GM12872 (cell line): ENCODE data around the gene GPR157.

Experiments used
- TF ChIP-seq, protein P1 (sequence below): IDR thresholded peaks from 3 replicates; pipeline ENCODE4 v1.5.1; 2011; ENCODE audit warnings: low read depth, mild to moderate bottlenecking, low read length, moderate library complexity; ENCODE audit not compliant: insufficient read depth

Gene GPR157

GRCh38 chr1:9165396-9165795, 36.5 kb upstream of the GPR157 start:
- TF ChIP-seq, protein P1, sequence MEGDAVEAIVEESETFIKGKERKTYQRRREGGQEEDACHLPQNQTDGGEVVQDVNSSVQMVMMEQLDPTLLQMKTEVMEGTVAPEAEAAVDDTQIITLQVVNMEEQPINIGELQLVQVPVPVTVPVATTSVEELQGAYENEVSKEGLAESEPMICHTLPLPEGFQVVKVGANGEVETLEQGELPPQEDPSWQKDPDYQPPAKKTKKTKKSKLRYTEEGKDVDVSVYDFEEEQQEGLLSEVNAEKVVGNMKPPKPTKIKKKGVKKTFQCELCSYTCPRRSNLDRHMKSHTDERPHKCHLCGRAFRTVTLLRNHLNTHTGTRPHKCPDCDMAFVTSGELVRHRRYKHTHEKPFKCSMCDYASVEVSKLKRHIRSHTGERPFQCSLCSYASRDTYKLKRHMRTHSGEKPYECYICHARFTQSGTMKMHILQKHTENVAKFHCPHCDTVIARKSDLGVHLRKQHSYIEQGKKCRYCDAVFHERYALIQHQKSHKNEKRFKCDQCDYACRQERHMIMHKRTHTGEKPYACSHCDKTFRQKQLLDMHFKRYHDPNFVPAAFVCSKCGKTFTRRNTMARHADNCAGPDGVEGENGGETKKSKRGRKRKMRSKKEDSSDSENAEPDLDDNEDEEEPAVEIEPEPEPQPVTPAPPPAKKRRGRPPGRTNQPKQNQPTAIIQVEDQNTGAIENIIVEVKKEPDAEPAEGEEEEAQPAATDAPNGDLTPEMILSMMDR: no peak

DNA sequence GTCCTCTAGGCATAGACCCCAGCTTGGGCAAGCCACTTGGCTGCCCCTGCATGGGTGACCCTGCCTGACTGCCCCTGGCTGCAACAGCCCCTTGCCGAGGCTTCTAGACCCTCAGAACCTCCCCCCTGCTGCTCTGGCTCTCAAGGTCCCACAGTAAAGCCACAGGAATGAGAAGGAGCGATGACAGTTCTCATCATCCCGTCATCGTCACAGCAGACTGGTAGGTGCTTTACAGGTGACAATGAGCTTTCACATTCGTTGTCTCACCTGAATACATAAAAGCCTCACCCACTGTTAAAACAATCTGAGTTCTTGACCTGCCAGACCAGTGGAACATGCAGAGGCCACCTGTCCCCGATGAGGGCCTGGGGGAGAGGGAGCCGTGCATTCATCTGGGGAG, 36.0 kb upstream of the GPR157 start:
- TF ChIP-seq, protein P1: no peak

DNA sequence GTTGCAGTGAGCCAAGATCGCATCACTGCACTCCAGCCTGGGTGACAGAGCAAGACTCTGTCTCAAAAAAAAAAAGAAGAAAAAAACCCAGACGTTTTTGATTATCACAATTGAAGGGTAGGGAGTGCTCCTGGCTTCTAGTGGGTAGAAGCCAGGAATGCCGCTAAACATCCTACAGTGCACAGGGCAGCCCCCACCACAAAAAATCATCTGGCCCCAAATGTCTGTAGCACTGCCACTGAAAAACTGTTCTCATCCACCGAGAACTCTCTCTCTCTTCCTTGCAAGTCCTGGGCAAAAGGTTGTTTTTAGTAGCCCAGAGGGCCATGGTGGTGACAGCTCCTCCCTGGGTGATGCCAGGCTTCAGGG, 35.6 kb upstream of the GPR157 start:
- TF ChIP-seq, protein P1: no peak

- TF ChIP-seq, protein P1: no peak
Observed at GRCh38 chr1:9161963-9162362, 33.1 kb upstream of the GPR157 start.

DNA sequence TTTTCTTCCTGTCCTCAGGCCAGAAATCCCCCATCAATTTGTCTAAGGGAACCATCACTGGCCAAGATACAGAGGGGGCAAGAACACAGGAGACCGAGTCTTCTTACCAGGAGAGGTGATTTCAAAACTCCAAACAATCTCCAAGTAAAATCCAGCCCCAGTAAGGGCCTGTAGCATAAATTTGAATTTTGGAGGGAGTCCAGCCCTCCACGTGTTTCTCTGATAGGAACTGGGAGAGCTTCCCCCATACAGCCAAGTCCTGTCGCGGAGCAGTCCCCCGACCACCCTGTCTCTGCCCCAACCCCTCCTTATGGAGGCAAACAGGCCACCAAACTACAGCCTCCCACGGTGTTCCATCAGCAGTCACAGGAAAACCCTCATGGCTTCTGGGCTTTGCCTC, 32.4 kb upstream of the GPR157 start:
- TF ChIP-seq, protein P1: no peak

GRCh38 chr1:9160079-9160717, 31.3 kb upstream of the GPR157 start:
- TF ChIP-seq, protein P1: no peak

- TF ChIP-seq, protein P1: no peak
Observed at GRCh38 chr1:9155879-9156278, 27.0 kb upstream of the GPR157 start.
